HG03103 (cell line): ENCODE measurements around the gene FOXN1.
"Not testable (repeated sequence)": the region's sequence is repeated elsewhere in the genome, so short reads cannot be mapped to it uniquely, and the experiment has no call there.

ENCODE experiments used
- ATAC-seq: cut with Tn5 transposase; IDR thresholded peaks from one replicate; pipeline ENCODE4 v1.9.1; 2021; ENCODE audit warnings: low read depth; ENCODE audit not compliant: unreplicated experiment

FOXN1 gene

DNA sequence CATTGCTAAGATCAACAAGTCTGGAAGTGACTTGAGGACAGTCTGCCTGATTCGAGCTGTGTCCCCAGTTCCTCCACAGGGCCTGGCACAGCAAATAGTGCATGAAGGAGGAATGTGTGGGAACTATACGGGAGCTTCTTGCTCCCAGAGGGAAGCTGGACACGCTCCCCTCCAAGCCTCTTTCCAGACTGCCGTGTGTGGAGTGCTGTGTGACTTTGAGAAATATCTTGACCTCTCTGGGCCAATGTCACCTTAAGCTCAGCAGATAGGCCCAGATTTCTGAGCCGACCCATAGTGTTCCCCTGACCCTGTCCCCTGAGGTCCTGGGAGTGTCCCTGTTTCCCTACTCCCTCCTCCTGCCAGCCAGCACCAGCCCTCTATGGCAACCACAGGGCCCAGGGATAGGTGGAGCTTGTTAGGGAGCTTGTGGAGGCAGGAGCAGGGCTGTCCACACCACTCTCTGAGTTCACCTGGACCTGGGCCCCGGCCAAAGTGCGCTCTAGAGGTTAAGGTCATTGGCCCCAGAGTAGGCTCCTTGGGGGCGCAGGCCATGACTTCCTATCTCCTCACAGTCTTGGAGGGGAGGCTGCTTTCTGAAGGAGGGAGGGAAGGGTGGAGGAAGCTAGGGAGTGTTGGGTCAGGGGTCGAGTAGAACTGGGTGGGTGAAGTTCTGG is 6.3 kb upstream of the FOXN1 start:
- no peak for ATAC-seq

DNA sequence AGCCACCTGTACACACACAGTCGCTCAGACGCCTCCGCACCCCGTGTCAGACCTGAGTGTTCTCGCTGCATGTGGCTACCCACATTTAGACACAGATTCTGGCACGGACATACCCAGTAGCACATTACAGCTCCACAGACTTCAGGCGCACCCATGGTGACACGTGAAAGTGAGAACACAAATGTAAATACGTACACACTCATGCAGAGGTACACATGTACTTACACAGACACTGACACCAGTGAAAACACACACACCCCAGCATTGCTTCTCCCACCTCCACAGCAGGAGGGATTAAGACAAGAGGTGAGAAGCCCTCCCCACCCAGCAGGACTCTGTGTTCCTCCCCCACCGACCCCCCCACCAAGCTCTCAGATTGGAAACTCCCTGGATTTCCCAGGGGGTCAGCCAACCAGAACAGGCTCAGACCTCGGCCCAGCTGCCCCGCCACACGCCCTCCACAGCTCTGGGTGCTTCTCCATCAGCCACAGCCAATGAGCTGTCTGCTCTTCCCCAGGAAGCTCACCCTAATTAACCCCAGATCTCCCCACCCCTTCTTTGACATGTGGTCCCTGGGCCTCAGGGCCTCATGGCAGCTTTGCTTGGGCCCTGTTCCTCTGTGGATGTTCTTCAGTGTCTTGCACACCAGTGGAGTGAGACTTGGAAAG is 5.3 kb upstream of the FOXN1 start:
- no peak for ATAC-seq

DNA sequence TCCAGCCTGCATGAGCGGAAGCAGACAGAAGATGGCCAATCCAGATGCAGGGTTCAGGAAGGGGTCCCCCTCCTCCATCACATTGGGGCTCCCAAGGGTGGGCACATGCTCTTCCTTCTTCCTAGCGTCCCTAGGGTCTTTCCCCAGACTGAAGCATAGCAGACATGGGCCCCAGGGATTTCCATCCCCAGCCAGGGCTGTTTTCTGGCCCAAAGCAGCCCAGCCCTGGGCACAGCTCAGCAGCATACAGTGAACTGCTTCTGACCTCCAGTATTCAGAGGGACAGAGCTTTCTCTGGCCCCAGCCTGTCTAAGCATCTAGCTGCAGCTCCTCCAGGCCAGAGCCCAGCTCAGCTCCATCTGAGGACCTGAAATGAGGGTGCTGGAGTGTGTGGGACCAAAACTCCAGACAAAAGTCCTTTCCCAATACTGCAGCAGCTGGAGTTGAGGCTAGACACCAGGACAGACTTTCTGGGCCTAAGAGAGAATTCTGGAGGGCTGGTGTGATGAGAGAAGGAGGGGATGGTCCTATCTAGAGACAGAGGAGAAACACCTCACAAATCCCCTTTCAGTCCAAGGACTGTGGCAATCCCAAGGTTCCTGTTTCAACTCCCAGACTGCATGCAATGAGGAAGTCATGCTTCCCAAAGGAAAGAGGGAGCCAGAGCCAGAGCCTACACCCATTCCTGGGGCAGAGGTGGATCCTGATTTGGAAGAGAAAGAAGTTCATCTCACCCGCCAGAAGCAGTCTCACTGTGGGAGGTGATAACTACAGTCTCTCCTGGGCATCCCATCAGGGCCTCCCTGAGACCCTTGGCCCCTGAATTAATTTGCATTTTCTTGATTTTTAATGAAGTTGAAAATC is 4.5 kb upstream of the FOXN1 start:
- ATAC-seq = no peak

DNA sequence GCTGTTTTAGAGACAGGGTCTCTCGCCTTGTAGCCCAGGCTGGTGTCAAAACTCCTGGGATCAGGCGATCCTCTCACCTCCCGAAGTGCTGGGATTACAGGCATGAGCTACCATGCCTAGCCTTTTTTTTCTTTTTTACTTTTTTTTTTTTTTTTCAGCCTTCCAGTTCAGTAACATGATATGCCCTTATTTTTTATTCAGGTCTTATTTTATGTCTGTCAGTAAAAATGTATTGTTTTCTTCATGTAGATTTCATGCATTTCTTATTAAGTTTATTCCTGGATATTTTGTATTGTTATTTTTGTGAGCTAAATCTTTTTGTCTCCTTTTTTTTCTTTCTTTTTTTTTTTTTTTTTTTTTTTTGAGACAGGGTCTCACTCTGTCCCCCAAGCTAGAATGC is 2.7 kb upstream of the FOXN1 start:
- no peak for ATAC-seq

DNA sequence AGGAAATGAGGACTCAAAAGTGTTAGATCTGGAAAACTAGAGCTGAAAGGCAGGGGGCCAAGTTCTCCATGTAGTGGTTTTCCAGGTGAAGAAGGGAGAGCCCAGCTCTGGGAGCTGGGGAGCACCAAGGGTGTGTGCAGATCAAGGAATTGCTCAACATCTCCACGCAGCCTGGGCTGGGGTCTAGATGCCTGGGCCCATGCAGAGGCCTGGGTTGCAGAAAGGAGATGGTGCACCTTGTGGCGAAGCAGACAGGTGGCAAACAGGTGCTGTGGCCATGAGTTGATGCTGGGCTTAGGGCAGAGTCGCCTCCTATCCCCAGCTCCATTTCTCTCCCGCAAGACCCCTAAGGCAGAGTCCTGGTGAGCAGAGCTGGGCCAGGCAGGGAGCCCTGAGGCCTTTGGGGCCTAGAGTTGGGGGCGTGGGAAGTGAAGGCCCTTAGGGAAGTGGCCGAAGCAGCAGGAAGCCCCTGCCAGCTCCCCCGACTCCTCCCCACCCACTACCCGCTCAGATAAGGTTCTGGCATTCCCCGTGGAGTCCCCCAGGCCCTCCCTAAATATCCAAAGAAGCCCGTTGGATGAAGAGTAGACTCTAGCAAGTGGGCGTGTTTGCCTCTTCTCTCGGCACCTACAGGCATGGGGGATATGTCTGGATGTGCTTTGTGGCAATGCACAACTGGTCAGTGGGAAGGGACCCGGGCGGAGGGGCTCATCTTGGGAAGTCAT is 777 bp downstream of the FOXN1 start:
- no peak for ATAC-seq

DNA sequence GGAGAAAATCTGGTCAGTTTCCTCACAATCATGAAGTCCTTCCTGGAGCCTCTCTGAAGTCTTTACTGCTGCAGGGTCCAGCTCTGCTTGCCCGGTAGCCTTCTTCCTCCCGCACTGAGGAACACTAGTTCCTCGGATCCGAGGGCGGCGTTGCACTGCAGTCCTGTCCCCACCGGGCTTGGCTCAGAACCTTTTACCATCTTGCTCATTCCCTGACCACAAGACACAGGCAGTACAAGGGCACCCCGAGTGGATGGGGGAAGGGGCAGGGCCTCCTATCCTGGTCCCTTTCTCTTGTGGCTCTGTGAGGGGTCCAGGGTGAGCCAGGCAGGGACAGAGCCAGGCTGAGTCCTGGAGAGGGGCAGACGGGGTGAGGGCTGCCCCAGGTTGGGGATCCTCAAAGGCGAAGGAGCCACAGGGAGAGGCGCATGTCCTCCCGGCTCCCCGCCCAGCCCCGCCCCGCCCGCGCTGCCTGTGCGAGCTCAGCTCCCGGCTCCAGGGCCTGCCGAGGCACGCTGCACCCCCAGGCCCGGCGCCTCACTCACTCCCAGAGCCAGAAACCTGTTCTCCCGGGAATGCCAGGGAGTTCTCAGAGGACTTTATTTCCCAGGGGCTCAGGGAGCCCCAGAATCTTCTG is 1.5 kb downstream of the FOXN1 start:
- no peak for ATAC-seq

DNA sequence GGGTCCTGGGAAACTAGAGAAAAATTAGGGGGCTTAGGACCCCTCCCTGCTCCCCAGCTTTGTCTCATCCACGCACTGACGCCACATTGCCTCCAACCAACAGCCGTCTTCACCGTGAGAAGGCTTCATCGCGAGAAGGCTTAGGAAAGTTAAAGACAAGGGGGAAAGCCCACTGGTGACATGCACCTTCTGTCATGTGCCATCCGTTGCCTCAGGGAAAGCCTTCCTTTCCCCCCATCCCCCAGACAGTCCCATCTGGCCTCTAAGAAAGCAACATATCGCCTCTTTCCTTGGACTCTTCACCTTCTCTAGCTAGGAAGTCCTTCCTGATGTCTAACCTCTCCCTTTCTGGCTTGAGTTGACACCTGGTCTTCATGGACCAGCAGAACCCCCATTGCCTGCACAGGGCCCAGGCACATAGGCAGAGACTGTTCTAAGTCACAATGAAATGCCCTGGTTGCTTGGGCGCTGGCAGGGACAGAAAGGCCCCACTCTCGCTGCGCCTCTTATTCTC is 2.1 kb downstream of the FOXN1 start:
- no peak for ATAC-seq

DNA sequence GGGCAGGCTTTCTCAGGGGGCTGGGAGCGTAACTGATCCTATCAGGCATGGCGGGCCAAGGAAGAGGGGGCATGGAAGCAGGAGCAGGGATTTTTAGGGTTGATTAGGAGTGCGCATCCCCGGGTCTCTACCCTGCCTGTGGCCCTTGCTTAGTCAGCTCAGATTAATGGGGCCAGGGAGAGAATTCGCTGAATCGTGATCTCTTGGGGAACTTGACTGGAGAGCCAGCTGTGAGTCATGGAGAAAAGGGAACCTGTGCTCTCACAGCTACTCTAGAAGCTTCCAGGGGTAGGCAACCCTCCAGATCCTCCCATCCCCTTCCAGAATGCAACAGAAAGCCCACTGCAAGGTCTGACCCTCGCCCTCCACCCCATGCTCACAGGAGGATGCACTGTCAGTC is 3.6 kb downstream of the FOXN1 start:
- ATAC-seq = no peak

DNA sequence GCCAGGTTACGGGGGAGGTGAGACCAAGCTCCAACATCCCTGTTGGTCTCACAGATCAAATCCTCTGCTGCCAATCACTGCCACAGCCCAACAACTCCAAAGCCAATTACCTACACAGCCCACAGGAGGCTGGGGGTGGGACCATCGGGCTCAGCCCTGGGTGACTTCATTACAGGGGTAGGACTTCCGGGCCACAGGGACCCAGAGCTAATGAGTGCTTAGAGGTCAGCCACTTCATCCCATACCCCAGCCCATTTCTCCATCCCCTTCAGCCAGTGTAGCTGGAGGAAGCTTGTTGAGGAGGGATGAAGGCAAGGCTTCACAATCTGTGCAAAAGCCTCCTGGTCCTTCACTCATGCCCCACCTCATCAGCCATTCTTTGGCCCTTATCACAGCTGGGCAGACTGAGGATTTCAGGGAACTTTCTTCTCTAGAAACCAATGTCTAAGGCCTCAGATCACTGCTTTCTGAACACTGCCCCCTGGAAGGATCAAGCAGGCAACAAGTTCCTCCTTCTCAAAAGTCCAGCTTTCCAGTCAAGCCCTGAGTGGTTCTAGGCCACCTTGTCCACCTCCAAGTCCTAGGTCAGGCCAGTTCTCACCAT is 5.8 kb downstream of the FOXN1 start:
- no peak for ATAC-seq

DNA sequence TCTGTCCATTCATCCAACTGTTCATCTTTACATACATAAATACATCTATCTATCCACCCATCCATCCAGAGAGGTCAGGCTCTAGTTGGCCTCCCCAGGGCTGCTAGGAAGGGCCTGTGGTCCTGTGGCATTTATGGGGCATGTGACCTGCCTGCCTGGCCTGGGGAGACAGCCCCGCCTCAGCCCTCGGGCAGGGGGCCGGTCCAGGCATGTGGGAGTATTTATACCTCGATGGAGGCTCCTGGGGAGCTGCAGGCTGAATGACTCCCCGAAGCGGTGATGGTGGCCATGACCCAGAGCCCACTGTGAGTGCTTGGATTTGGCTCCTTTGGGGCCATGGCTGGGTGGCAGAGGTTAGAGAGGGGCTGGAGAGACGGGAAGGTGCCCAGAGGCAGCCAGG is 7.3 kb downstream of the FOXN1 start:
- no peak for ATAC-seq

DNA sequence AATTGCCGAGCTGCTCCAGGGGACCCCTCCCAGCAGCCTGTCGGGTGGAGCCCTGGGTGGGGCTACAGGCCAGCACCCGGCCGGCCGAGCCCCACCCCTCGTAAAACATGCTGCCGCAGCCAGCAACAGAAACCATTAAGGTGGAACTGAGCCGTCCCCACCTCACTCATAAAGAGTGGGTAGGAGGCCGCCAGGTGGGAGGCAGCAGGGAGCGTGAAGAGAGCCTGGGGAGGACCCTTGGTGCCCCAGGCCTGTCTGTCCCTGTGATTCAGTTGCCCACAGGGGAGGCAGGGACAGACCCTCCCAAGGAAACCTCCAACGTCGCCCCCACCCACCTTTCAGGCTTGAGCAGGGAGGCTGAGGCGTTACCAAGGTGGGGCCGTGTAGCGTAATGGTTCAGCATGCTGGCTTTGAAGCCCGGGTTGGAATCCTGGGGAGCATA is 8.4 kb downstream of the FOXN1 start:
- no peak for ATAC-seq

DNA sequence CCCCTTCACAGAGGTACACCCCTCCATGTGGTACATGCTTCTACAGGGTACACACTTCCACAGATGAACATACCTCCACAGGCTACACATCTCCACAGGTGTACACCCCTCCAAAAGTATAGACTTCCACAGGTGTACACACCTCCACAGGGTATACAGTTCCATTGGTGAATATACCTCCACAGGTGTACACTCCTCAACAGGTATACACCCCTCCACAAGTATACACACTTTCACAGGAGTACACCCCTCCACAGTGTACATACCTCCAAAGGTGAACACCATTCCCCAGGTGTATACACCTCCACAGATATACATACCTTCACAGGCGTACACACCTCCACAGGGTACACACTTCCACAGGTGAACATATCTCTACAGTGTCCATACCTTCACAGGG is 9.4 kb downstream of the FOXN1 start:
- ATAC-seq = no peak

DNA sequence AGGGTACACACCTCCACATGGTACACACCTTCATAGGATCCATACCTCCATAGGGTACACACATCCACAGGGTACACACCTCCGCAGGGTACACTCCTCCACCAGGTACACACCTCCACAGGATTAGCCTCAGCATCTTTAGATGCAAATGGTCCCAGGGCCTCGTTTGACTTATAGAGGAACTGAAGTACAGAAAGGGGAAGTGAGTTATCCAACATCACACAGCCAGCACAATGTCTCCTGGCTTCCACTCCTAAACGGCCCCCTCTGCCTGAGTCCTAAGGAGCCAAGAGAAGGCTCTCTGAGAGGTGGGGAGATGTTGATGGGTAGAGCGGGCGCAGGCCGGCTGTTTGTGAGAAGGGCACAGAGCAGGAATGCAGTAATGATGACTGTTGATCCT is 12.0 kb downstream of the FOXN1 start:
- ATAC-seq = no peak

DNA sequence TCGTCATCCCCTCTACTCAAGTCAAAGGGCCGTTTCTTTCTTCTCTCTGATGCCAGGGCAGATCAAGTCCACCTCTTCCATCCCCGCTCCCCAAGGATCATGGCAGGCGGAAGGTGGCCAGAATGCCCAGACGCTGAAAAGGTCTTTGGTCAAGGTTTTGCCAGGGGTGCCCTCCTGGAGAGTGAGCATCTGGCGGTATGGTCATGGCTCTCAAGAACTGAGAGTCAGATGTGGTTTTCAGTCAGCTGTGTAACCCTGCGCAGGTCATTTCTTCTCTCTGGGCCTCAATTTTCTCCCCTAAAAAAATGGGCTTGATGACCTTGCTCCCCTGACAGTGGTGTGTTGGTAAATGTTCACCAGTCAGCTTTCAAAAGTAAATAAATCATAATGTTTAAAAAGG is 12.4 kb downstream of the FOXN1 start:
- no peak for ATAC-seq

DNA sequence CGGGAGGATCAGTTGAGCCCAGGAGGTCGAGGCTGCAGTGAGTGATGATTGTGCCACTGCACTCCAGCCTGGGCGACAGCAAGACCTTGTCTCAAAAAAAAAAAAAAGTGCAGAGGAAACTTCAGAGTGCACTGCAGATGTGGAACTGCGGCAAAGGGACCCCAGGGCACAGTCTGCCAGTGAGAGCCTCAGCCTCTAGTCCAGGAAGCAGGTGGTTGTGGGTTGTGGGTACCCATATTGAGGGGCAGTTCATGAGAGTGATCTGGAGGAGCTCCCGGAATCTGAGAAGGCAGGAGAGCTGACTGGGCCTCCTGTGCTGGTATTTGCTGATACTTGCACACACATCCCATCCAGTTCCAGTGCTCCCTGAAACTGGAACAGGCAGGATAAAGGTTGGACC is 13.1 kb downstream of the FOXN1 start:
- no peak for ATAC-seq

DNA sequence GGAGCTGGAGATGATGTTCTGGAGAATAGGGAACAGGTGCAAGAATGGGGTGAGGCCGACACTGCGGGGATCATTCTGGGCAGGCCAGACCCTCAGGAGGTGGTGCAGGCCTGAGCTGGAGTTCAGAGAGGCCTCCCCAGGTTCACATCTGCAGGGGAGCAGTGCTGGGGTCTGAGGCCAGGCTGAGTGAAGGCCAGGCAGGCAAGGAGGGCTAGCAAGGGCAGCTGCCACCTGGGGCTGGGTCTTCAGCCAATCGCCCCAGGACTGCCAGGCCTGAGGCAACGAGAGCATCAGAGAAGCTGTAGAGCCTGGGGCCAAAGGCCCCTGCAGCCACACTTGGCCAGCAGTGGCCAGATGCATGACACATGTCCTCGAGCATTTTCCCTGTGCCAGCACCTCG is 14.5 kb downstream of the FOXN1 start:
- ATAC-seq = no peak

DNA sequence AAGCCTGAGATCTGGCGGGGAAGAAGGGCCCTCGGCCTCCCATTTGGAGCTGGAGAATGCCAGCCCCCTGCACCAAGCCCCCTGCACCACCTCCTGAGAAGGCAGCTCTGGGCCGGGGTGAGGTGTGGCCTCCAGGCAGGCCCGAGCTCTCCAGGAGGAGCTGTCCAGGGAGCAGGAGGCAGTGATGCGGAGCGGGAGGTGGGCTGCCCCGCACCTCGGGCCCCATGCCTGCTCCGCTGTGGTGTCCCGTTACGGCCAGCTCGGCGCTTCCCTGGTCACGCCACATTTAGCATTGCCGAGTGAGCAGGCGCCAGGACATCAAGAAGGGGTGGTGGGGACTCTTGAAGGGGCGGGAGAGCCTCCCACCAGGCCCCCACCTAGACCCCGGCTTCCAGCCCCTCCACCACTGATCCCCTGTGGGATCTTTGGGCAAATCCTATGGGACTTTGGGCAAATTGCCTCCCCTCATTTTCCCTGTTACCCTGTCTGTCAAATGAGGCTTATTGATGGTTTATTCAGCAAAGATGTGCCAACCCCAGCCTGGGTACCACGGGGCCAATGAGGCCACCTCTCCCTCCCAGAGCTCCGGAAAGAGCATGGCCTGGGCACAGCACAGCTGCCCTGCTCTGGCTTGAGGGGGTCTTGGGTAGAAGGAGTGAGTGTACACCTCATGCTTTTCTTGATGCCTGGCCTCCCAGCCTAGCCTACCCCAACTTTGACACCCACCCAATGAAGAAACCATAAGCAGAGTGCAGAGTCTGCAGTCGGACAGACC is 15.3 kb downstream of the FOXN1 start:
- ATAC-seq = no peak

DNA sequence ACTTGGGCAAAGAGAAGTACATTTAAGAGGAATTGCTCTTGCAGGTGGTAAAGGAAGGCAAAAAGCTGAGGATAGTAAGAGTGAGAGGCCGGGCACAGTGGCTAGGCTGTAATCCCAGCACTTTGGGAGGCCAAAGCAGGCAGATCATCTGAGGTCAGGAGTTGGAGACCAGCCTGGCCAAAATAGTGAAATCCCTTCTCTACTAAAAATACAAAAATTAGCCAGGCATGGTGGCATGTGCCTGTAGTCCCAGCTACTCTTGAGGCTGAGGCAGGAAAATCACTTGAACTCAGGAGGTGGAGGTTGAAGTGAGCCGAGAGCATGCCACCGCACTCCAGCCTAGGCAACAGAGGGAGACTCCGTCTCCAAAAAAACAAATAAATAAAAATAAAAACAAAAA is 16.1 kb downstream of the FOXN1 start:
- ATAC-seq = not testable (repeated sequence)

DNA sequence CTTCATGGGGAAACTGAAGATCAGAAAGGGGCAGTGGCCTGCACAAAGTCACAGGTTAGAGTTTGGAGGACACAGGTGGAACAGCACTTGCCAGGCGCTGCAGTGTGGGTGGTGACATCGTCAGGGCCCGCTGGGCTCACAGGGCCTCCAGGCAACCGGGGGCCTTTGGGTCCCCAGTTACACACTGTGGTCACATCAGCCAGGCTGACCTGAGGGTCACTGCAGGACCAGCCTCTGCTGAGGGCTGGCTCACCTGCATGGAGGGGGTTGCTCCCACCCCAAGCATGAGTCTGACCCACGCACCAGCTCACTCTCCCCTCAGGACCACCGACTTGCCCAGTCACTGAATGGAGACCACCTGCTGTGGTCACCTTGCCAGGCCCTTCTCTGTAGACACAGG is 17.0 kb downstream of the FOXN1 start:
- ATAC-seq = no peak
